Activated T-helper 1 cell treated with anti-CD3 and anti-CD28 coated beads, Interleukin-12 subunit alpha, Interleukin-12 subunit beta, Interleukin-2, Interleukin-4 antibody, amounts not matched to agents 30 ng/mL and 10 ng/mL and 1 ng/mL, durations not matched to agents 14 hours and 24 hours and 36 hours (primary cell): ENCODE data around the gene SLC25A24. TPM values are rescaled to one million over a fixed set of nuclear protein-coding genes. Genes with fewer than 3 reads are reported as not detected.
"Not testable (repeated sequence)": the region's sequence is repeated elsewhere in the genome, so short reads cannot be mapped to it uniquely, and the experiment has no call there.

Source experiments
- DNase-seq: peaks from one replicate; pipeline ENCODE4 v3.0.0; 2021; ENCODE audit warnings: low spot score
- H3K27ac Mint-ChIP-seq: one replicate; pipeline ENCODE4 v1.8.0; 2021; ENCODE audit warnings: mild to moderate bottlenecking, mixed read lengths
- H3K27me3 Mint-ChIP-seq: one replicate; pipeline ENCODE4 v1.8.0; 2022; ENCODE audit warnings: mild to moderate bottlenecking, moderate library complexity, mixed read lengths; ENCODE audit not compliant: insufficient read depth
- H3K36me3 Mint-ChIP-seq: one replicate; pipeline ENCODE4 v1.8.0; 2021; ENCODE audit warnings: low read depth, mixed read lengths
- H3K4me1 Mint-ChIP-seq: one replicate; pipeline ENCODE4 v1.8.0; 2021; ENCODE audit warnings: low read depth, mixed read lengths
- H3K4me3 Mint-ChIP-seq: one replicate; pipeline ENCODE4 v1.8.0; 2021; ENCODE audit warnings: mild to moderate bottlenecking, moderate library complexity, mixed read lengths
- H3K9me3 Mint-ChIP-seq: one replicate; pipeline ENCODE4 v1.8.0; 2021; ENCODE audit warnings: mixed read lengths
- intact Hi-C: fragments of 100-400 bp; cut with micrococcal nuclease; formaldehyde crosslinking; loops from one replicate; pipeline ENCODE4 v1.15.1; 2024
- total RNA-seq: library from RNA; stranded (reverse); gene quantifications from 2 replicates; pipeline ENCODE4 v1.2.3, GENCODE V29; 2022

The SLC25A24 gene
- total RNA-seq, 1 donor from 2014 or later: 14.6 TPM

DNA sequence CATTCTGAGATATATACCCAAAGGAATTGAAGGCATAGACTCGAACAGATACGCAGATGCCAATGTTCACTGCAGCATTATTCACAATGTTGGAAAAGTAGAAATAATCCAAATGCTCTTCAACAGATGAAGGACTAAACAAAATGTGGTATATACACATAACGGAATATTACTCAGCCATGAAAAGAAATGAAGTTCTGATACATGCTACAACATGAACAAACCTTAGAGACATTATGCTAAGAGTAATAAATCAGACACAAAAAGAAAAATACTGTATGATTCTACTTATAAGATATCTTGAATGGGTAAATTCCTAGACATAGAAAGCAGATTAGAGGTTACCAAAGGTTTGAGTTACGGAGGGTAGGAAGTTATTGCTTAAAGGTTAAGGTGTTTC, 57.9 kb downstream of the SLC25A24 start:
- Mint-ChIP-seq H3K36me3 (peaks cover 39% of the 10 kb centered on the region), H3K4me1 (no peaks in the 10 kb centered on the region), H3K4me3 (no peak overlapping the region), H3K27ac (no peak overlapping the region), H3K27me3 (no peaks in the 10 kb centered on the region), H3K9me3 (peaks cover 9% of the 10 kb centered on the region)
- DNase-seq: no peak
- intact Hi-C loops: no loop called here

DNA sequence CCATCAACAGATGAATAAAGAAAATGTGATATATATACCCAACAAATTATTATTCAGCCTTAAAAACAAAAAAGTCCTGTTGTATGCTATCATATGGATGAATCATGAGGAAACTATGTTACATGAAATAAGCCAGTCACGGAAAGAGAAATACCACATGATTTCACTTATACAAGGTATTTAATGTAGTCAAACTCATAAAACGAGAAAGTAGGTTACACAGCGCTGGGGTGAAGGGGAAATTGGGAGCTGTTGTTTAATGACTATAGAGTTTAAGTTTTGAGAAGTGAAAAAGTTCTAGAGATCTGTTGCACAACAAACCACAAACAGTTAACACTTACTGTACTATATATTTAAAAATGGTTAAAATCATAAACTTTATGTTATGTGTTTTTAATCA, 58.5 kb downstream of the SLC25A24 start:
- DNase-seq: no peak
- Mint-ChIP-seq H3K4me3 (no peak overlapping the region), H3K4me1 (no peaks in the 10 kb centered on the region), H3K9me3 (peaks cover 9% of the 10 kb centered on the region), H3K27ac (no peak overlapping the region), H3K27me3 (no peaks in the 10 kb centered on the region), H3K36me3 (peaks cover 36% of the 10 kb centered on the region)
- intact Hi-C loops: no loop called here

DNA sequence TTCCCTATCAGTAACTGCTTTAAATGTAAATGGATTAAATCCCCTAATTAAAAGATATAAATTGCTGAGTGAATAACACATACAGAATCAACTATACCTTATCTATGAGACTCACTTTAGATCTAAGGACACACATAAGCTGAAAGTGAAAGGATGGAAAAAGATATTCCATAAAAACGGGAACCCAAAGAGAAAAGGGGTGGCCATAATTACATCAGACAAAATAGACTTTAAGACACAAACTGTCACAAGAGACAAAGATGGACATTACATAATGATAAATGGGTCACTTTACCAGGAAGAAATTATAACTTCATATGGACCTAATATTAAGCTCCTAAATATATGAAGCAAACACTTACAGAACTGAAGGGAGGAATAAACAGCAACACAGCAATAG, 59.2 kb downstream of the SLC25A24 start:
- no peak for DNase-seq
- Mint-ChIP-seq H3K27me3 (no peaks in the 10 kb centered on the region), H3K36me3 (peaks cover 34% of the 10 kb centered on the region), H3K4me3 (no peak overlapping the region), H3K9me3 (peaks cover 7% of the 10 kb centered on the region), H3K27ac (no peak overlapping the region), H3K4me1 (no peaks in the 10 kb centered on the region)
- intact Hi-C loops: no loop called here

DNA sequence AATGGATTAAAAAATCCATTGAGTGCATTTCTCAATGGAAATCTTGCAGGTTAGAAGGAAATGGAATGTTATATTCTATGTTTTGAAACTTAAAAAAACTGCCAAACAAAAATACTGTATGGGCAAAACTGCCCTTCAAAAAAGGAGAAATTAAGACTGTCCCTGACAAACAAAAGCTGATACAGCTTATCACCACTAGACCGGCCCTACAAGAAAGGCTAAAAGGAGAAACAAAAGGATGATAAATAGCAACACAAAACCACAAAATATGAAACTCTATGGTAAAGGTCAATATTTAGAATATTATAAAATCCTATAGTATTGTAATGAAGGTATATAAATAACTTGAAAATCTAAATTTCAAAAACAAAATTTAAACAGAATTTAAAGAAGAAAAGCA, 60.0 kb downstream of the SLC25A24 start:
- no peaks in the 10 kb centered on the region for H3K27me3 Mint-ChIP-seq
- H3K36me3 Mint-ChIP-seq: peaks cover 33% of the 10 kb centered on the region
- H3K9me3 Mint-ChIP-seq: peaks cover 1% of the 10 kb centered on the region

DNA sequence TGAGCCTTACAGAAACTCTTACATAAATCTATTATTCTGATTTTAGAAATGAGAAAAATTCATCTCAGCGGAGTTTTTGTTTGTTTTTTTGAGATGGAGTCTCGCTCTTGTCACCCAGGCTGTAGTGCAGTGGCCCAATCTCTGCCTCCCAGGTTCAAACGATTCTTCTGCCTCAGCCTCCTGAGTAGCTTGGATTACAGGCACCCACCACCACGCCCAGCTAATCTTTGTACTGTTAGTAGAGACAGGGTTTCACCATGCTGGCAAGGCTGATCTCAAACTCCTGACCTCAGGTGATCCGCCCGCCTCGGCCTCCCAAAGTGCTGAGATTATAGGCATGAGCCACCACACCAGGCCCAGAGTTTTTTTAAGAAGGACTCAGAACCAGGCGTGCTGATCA, 60.6 kb downstream of the SLC25A24 start:
- intact Hi-C loops, H3K4me3 Mint-ChIP-seq, H3K27me3 Mint-ChIP-seq, H3K9me3 Mint-ChIP-seq, H3K4me1 Mint-ChIP-seq, H3K27ac Mint-ChIP-seq, DNase-seq: not testable (repeated sequence)
- H3K36me3 Mint-ChIP-seq: peaks cover 33% of the 10 kb centered on the region

More for the DNA sequence above, 60.0 kb downstream of the SLC25A24 start:
- Mint-ChIP-seq H3K27ac (no peak overlapping the region), H3K4me1 (no peaks in the 10 kb centered on the region), H3K4me3 (no peak overlapping the region)
- DNase-seq: no peak
- intact Hi-C loops: no loop called here

DNA sequence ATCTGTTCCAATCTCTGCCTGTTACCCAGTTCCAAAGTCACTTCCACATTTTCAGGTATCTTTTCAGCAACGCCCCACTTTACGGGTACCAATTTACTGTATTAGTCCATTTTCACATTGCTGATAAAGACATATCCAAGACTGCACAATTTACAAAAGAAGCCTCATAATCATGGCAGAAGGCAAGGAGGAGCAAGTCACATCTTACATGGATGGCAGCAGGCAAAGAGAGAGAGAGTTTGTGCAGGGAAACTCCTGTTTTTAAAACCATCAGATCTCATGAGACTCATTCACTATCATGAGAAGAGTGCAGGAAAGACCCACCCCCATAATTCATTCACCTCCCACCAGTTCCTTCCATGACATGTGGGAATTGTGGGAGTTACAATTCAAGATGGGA, 67.0 kb downstream of the SLC25A24 start:
- intact Hi-C loops, DNase-seq: not testable (repeated sequence)

DNA sequence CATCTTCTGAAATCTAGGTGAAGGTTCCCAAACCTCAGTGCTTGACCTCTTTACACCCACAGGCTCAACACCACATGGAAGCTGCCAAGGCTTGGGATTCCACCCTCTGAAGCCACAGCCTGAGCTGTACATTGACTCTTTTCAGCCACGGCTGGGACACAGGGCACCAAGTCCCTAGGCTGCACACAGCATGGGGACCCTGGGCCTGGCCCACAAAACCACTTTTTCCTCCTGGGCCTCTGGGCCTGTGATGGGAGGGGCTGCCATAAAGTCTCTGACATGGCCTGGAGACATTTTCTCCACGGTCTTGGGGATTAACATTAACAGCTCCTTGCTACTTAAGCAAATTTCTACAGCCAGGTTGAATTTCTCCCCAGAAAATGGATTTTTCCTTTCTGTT, 67.8 kb downstream of the SLC25A24 start:
- intact Hi-C loops, H3K27me3 Mint-ChIP-seq, H3K9me3 Mint-ChIP-seq, H3K4me1 Mint-ChIP-seq, H3K27ac Mint-ChIP-seq, DNase-seq, H3K4me3 Mint-ChIP-seq: not testable (repeated sequence)
- H3K36me3 Mint-ChIP-seq: peaks cover 17% of the 10 kb centered on the region

More for the DNA sequence above, 67.0 kb downstream of the SLC25A24 start:
- H3K36me3 Mint-ChIP-seq: peaks cover 21% of the 10 kb centered on the region
- not testable (repeated sequence) for H3K27ac Mint-ChIP-seq, H3K4me3 Mint-ChIP-seq, H3K9me3 Mint-ChIP-seq, H3K27me3 Mint-ChIP-seq, H3K4me1 Mint-ChIP-seq

DNA sequence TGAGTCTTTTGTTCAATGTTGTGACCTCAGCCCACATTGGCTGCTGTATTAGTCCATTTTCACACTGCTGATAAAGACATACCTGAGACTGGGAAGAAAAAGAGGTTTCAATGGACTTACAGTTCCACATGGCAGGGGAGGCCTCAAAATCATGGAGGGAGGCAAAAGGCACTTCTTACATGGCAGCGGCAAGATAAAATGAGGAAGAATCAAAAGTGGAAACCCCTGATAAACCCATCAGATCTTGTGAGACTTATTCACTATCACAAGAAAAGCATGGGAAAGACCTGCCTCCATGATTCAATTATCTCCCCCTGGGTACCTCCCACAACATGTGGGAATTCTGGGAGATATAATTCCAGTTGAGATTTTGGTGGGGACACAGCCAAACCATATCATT, 68.9 kb downstream of the SLC25A24 start:
- DNase-seq, H3K4me3 Mint-ChIP-seq, intact Hi-C loops, H3K27ac Mint-ChIP-seq, H3K9me3 Mint-ChIP-seq, H3K27me3 Mint-ChIP-seq, H3K4me1 Mint-ChIP-seq: not testable (repeated sequence)
- peaks cover 10% of the 10 kb centered on the region for H3K36me3 Mint-ChIP-seq

DNA sequence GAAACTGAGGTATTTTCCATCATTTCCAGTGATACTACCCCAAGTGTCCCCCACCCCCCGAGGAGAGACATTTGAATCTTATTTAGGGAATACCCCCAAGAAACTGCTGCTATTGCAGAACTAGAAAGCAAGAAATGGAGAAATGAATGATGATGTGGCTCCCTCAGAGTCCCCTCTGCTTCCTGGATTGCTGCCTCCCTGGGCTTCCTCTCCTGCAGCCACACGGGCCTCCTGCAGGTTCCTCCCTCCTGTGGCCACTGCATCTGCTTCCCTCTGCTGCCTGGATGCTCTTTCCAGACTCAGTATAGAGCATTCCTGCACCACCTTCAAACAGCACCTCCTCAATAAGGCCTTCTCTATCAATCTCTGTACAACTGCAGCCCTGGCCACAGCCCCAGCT, 69.3 kb downstream of the SLC25A24 start:
- peaks cover 5% of the 10 kb centered on the region for H3K9me3 Mint-ChIP-seq

DNA sequence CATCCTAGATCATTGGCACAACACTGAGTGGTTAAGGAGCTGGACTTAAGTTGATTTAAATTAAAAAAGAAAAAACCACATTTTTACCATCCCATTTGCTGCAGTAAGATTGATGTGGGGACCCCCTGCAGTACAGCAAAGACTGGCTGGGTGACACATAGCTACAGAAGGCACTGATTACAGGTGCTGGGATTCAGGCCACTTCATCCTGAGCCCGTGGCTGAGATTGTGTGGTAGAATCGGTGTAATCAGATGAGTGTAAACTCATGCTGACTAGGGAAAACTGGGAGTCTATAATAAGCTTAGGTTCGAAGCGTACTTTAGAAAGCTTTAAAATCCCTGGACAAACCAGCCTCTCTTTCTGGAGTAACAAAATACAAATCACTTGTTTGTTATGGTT, 70.1 kb downstream of the SLC25A24 start:
- Mint-ChIP-seq H3K4me1 (no peaks in the 10 kb centered on the region), H3K36me3 (peaks cover 8% of the 10 kb centered on the region), H3K27me3 (no peaks in the 10 kb centered on the region), H3K27ac (no peak overlapping the region), H3K9me3 (peaks cover 5% of the 10 kb centered on the region), H3K4me3 (no peak overlapping the region)
- intact Hi-C loops: no loop called here
- DNase-seq: no peak

More for the DNA sequence above, 69.3 kb downstream of the SLC25A24 start:
- Mint-ChIP-seq H3K27me3 (no peaks in the 10 kb centered on the region), H3K4me3 (no peak overlapping the region), H3K27ac (no peak overlapping the region), H3K4me1 (no peaks in the 10 kb centered on the region), H3K36me3 (peaks cover 10% of the 10 kb centered on the region)
- intact Hi-C loops: no loop called here
- DNase-seq: no peak

DNA sequence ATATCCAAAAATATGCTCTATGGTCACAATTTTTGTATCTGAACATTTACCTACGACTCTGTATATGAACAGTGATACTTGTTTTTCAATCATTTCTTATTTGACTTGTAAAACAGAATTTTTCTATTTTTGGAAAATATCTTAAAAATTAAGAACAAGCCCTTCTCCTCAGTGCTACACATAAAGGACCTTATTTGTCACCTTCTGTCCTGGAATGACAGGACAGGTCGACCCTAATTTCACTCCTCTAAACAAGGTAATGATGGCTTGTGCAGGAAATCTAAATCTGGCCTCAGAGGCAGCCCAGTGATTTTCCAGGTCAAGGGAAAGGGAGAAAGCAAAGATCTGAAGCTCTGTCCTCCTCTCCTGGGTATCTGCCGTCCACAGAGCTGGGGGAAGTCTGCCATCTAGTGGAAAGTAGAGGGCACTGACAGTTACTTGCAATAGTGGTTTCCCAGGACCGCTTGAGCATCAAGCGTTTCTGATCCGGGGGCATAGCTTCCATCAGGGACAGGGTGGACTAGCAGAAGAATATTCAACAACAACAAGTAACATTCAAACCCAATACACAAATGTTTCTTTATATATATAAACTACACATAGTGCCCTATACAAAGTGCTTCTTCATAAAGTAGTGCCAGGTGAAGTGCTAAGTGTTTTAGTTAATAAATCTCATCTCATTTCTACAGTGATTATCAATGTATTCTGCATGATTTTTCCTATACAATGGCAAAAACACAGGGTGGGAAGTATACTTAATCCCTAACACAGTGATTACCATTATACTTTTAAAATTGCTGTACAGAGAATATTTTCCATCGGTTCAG, 74.6 kb downstream of the SLC25A24 start:
- peaks cover 3% of the 10 kb centered on the region for H3K27me3 Mint-ChIP-seq
- H3K4me3 Mint-ChIP-seq: no peak overlapping the region
- DNase-seq: peak; percentile 40
- no peak overlapping the region for H3K27ac Mint-ChIP-seq
- H3K9me3 Mint-ChIP-seq: no peaks in the 10 kb centered on the region
- H3K36me3 Mint-ChIP-seq: no peaks in the 10 kb centered on the region
- H3K4me1 Mint-ChIP-seq: no peaks in the 10 kb centered on the region
- intact Hi-C loops: loop anchor here (1.0 to 2.0 kb wide), 5 partner anchors 43 to 343 kb away; no protein-coding TSS in a partner anchor

DNA sequence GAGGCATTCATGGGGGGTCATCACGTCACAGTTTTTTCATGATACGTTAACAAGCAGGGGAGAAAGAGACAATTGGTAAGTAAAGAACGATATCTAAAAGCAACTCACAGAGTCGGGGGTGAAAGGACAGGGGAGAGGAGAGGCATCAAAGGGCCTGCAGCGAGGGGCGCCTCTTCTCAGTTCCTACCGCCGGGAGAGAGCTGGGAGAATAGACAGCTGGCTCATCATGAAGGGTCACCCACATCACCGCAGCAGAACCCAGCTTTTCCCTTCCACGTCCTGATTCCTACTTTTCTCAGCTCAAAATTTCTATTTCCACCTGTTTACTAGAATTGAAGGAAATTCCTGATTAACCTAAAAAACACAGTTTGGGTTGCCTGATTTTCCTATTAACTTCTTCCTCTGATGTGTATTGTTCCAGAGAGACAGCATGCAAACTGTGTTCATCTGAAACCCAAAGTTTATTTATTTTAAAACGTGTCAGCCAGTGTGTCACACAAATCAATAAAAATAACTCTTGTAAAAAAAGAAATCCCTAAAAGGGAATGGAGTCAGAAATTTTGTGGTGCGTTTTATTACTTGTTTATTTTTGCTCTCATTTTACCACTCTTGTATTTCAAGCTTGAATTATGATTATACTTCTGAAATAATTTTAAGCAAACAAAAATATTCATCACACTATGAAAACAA, 75.4 kb downstream of the SLC25A24 start:
- Mint-ChIP-seq H3K9me3 (no peaks in the 10 kb centered on the region), H3K4me3 (no peak overlapping the region), H3K4me1 (no peaks in the 10 kb centered on the region), H3K27ac (no peak overlapping the region), H3K36me3 (no peaks in the 10 kb centered on the region), H3K27me3 (peaks cover 7% of the 10 kb centered on the region)
- intact Hi-C loops: loop anchor here (1.0 to 2.0 kb wide), 5 partner anchors 42 to 342 kb away; no protein-coding TSS in a partner anchor
- DNase-seq: no peak

DNA sequence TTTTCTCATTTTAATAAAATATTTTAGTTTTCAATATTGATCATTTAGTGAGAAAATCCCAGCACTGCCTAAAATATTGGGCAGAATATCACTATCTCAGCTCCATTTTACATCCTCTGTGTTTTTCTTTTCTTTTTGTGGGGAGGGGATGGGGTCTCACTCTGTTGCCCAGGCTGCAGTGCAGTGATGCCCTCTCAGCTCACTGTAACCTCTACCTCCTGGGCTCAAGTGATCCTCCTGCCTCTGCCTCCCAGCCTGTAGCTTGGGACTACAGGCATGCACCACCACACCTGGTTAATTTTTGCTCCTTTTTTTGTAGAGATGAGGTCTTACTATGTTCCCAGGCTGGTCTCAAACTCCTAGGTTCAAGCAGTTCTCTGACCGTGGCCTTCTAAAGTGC, 76.1 kb downstream of the SLC25A24 start:
- intact Hi-C loops: loop anchor here (2.0 kb wide), 2 partner anchors 41 to 189 kb away; no protein-coding TSS in a partner anchor
- H3K9me3 Mint-ChIP-seq: no peaks in the 10 kb centered on the region
- DNase-seq: no peak

More for the DNA sequence above, 76.1 kb downstream of the SLC25A24 start:
- Mint-ChIP-seq H3K27ac (no peak overlapping the region), H3K36me3 (no peaks in the 10 kb centered on the region), H3K4me1 (no peaks in the 10 kb centered on the region), H3K27me3 (peaks cover 7% of the 10 kb centered on the region), H3K4me3 (no peak overlapping the region)
